HG03066 (cell line): ENCODE results near the gene RXFP1.

Experiments
- ATAC-seq: cut with Tn5 transposase; IDR thresholded peaks from one replicate; pipeline ENCODE4 v1.9.1; 2021; ENCODE audit warnings: low read depth; ENCODE audit not compliant: unreplicated experiment

Gene RXFP1

GRCh38 chr4:158540125-158540907, 18.6 kb downstream of the RXFP1 start:
- no peak for ATAC-seq

GRCh38 chr4:158541506-158541905, 19.8 kb downstream of the RXFP1 start:
- no peak for ATAC-seq

DNA sequence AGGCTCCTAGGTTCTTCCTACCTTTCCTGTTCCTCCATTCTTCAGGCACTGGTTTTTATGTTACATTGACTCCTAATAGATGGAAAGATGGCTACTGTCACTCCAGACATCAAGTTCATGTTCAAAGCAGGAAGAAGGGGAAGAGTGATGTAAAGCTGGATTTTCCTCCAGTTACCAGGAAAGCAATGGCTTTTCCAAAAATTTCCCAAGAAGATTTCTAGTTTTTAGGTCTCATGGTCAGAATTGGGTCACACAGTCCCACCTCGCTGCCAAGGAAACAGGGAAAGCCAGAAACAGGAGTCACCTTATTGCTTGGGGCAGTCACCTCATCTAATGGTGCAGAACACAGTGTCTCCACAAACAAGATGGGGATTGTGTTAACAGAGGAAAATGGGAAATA, 21.5 kb downstream of the RXFP1 start:
- ATAC-seq, result no peak

GRCh38 chr4:158544141-158544540, 22.5 kb downstream of the RXFP1 start:
- ATAC-seq, result no peak

- ATAC-seq, result no peak
These were observed 31.7 kb downstream of the RXFP1 start for GRCh38 chr4:158553364-158553763.

- ATAC-seq, result no peak
These were observed 38.6 kb downstream of the RXFP1 start for GRCh38 chr4:158560284-158560683.

DNA sequence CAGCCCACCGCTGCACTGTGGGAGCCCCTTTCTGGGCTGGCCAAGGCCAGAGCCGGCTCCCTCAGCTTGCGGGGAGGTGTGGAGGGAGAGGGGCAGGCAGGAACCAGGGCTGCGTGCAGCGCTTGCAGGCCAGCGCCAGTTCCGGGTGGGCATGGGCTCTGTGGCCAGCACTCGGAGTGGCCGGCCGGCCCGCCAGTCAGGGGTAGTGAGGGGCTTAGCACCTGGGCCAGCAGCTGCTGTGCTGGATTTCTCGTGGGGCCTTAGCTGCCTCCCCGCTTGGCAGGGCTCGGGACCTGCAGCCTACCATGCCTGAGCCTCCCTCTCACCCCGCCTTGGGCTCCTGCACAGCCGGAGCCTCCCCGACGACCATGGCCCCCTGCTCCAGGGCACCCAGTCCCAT, 45.2 kb downstream of the RXFP1 start:
- ATAC-seq, result no peak

DNA sequence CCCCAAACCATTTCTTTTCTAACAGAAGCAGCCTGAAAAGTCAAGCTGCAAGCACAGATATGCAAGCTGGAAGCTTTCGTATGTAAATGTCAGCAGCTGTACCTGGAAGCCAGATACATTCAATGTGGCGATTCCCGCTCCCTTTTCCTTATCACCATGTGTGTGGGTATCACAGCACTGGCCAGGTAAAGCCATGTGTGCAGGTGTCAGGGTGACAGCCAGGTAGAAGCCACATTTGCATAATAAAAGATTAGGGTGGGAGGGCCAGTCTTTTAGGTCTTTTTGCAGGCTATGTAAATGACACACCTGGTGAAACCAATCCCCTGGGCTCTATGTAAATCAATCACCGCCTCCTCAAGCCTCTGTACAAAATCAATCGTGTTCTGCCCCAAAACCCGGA, 50.1 kb downstream of the RXFP1 start:
- ATAC-seq, result no peak

- ATAC-seq, result no peak
These were observed 50.9 kb downstream of the RXFP1 start for GRCh38 chr4:158572608-158573007.

DNA sequence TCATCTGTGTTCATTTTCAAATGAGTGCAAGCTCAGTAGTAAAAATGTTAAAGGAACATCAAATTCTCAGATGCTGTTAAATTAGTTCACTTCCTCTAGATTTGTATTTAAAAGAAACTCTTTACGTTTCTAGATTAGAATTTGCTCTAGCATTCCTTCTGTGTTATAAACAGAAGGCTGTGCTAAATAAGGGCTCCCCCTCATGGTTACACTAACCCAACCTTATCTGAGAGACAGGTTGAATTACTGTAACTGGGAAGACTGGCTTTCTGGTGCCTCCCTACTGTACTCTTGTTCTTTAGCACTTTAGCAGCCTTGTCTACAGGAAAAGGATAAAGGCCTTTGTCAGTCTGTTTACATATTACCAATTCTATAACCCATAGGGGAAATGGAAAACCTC, 56.8 kb downstream of the RXFP1 start:
- no peak for ATAC-seq

DNA sequence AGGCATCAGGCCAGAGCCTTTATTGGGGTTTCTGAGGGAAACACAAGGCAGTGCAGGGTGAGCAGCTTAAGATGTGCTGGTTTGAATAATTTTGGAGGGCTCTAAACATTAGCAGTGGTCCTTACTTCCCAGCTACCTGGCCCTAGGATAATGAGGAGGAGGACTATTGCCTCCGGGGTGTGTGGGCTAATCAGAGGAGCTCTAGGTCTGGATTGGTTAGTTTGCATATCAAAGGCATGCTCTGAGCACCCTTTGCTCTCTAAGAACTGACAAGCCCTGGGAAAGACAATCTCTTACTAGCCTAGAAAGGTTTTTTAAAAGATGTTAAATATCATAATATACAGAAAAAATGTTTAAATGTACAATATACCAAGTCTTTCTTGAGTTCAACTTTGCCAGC, 58.4 kb downstream of the RXFP1 start:
- no peak for ATAC-seq

- ATAC-seq, result no peak
These were observed 59.5 kb downstream of the RXFP1 start for GRCh38 chr4:158581161-158581560.

DNA sequence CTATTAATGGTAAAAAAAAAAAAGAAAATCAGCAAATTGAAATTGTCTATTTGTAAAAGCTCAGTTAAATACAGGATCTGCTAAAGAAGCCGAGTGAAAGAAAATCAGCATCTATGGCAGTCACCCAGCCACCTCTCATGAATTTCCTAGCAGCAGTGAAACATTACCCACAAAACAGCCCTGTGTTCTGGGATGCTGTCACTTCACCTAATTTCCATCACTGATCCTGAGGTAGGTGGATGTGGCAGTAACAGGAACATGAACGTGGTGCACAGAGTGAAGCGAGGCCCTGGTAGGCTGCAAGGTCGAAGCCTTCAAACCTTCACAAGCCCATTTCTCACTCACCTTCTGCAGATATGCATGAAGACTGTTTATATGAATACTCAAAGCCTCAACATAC, 65.2 kb downstream of the RXFP1 start:
- ATAC-seq, result no peak

GRCh38 chr4:158588285-158588684, 66.6 kb downstream of the RXFP1 start:
- no peak for ATAC-seq

GRCh38 chr4:158588777-158589176, 67.1 kb downstream of the RXFP1 start:
- ATAC-seq, result no peak

DNA sequence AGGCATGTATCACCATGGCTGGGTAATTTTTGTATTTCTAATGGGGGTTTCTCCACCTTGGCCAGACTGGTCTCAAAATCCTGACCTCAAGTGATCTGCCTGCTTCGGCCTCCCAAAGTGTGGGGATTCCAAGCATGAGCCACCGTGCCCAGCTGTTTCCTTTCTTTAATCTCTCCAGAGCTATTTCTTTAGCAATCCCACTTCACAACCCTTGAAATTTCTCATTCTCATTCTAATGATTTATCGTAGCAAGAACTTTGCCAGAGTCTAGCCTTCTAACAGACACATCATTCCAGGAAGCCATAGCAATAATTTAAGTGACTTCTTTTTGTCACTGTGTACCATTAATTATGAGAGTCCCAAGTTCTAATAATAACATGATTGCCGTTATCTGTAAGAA, 68.6 kb downstream of the RXFP1 start:
- ATAC-seq, result no peak

- ATAC-seq, result no peak
These were observed 69.1 kb downstream of the RXFP1 start for GRCh38 chr4:158590824-158591223.

GRCh38 chr4:158597879-158598596, 76.4 kb downstream of the RXFP1 start:
- ATAC-seq, result no peak

GRCh38 chr4:158599150-158599549, 77.5 kb downstream of the RXFP1 start:
- no peak for ATAC-seq

DNA sequence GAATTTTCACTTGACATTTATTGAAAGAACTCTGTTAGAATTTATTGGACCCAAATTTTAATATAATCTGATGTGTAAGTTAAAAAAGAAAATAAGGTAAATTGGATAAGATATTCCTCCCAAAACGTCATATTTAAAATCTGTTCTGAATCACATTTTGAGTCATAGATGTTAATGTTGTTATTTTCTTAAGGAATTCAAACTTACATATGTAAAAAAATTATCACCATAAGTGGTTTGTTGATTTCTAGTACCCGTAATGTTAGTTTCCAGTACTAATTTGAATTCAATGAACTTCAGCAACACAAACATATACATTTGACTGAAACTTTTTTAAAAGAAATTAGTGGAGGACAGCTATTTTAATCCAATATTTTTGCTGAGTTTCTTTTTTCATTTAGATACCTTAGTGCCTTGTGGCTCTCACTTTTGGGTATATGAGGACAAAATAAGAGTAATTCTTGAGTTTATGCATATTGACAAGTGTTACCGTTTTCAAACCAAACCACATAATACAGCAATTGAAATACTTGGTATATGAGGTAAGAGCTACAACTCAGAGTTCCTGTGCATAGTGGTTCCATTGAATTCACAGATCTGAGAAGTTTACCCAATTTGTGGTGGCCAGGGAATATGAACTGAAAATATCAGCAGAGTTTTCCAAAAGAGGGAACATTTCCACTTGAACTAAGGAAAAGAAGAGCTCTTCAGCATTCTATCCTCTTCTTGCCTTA, 78.2 kb downstream of the RXFP1 start:
- no peak for ATAC-seq

- no peak for ATAC-seq
These were observed 82.7 kb downstream of the RXFP1 start for GRCh38 chr4:158604369-158604768.
